H1 (cell line): Measurements from ENCODE around the gene FGF12. TPM values are rescaled to one million over a fixed set of nuclear protein-coding genes. Genes with fewer than 3 reads are reported as not detected.

Source experiments
- CTCF ChIA-PET: fragments of 300-600 bp; sonication (Branson Sonifier 250); formaldehyde crosslinking; loops from one replicate; lab custom pipeline; 2021; ENCODE audit not compliant: partially characterized antibody; lab: Charles Lee
- POLR2A ChIA-PET: fragments of 300-600 bp; sonication (Branson Sonifier 250); formaldehyde crosslinking; loops from one replicate; lab custom pipeline; 2021; ENCODE audit warnings: inconsistent platforms; ENCODE audit not compliant: partially characterized antibody; lab: Charles Lee
- DNase-seq, 2 experiments: peaks; one replicate each; pipeline versions ENCODE4 v3.0.0 to v3.0.0-alpha.2; 2010 to 2022; ENCODE audit warnings: low spot score in 2 of 2, low read depth in 1 of 2, mixed read lengths in 1 of 2
- FAIRE-seq: peaks from 2 replicates; lab custom pipeline; 2011; peaks lifted over from hg19 to GRCh38; lab: Jason Lieb, UNC
- H2AFZ ChIP-seq: 2 replicates; pipeline ENCODE4 v1.8.1; 2012; ENCODE audit warnings: low read length, inconsistent platforms
- H2AK5ac ChIP-seq: 2 replicates; pipeline ENCODE4 v1.6.1; 2013; ENCODE audit warnings: low read depth, low read length
- H2BK120ac ChIP-seq: replicated peaks from 2 replicates; pipeline ENCODE3; 2013; ENCODE audit warnings: low read depth, low read length, inconsistent platforms
- H2BK12ac ChIP-seq: 2 replicates; pipeline ENCODE4 v1.6.1; 2013; ENCODE audit warnings: low read depth, low read length
- H2BK15ac ChIP-seq: 2 replicates; pipeline ENCODE4 v1.6.1; 2013; ENCODE audit warnings: low read length
- H2BK20ac ChIP-seq: 2 replicates; pipeline ENCODE4 v1.6.1; 2013; ENCODE audit warnings: low read length
- H2BK5ac ChIP-seq: 2 replicates; pipeline ENCODE4 v1.6.1; 2013; ENCODE audit warnings: low read depth, low read length
- H3K14ac ChIP-seq: 2 replicates; pipeline ENCODE4 v1.6.1; 2013; ENCODE audit warnings: inconsistent platforms; ENCODE audit not compliant: insufficient read length
- H3K18ac ChIP-seq: 2 replicates; pipeline ENCODE4 v1.6.1; 2013; ENCODE audit warnings: low read length; ENCODE audit errors: extremely low read depth
- H3K23ac ChIP-seq: 2 replicates; pipeline ENCODE4 v1.6.1; 2013; ENCODE audit warnings: inconsistent platforms; ENCODE audit not compliant: insufficient read length
- H3K23me2 ChIP-seq: 2 replicates; pipeline ENCODE4 v1.6.1; 2013; ENCODE audit warnings: low read depth, low read length
- H3K27ac ChIP-seq: 2 replicates; pipeline ENCODE4 v1.6.1; 2011; ENCODE audit warnings: low read depth, low read length, inconsistent platforms
- H3K27me3 ChIP-seq, 4 experiments: replicated peaks in 1 of 4; 1 replicate in 1 of 4; 2 replicates in 3 of 4; pipeline versions ENCODE4 v1.6.1 to v1.8.1; 2011 to 2013; ENCODE audit warnings: low read length in 3 of 4, mild to moderate bottlenecking in 3 of 4, inconsistent platforms in 2 of 4, mixed read lengths in 2 of 4, moderate library complexity in 1 of 4; ENCODE audit not compliant: control insufficient read depth in 3 of 4, insufficient read depth in 3 of 4; ENCODE audit errors: extremely low read depth in 1 of 4
- H3K36me3 ChIP-seq, 4 experiments: 2 replicates each; pipeline versions ENCODE4 v1.6.1 to v1.8.1; 2011 to 2013; ENCODE audit warnings: mild to moderate bottlenecking in 4 of 4, low read length in 3 of 4, moderate library complexity in 2 of 4, control low read depth in 1 of 4, inconsistent platforms in 1 of 4; ENCODE audit not compliant: insufficient read depth in 4 of 4, control insufficient read depth in 2 of 4
- H3K4ac ChIP-seq: replicated peaks from 2 replicates; pipeline ENCODE3; 2013; ENCODE audit warnings: low read length, low read depth, mixed read lengths, inconsistent platforms; ENCODE audit not compliant: insufficient read length
- H3K4me1 ChIP-seq, 4 experiments: replicated peaks in 1 of 4; 1 replicate in 1 of 4; 2 replicates in 3 of 4; pipeline versions ENCODE4 v1.6.1 to v1.8.1; 2011 to 2013; ENCODE audit warnings: low read length in 3 of 4, inconsistent platforms in 2 of 4, mixed read lengths in 1 of 4; ENCODE audit not compliant: insufficient read depth in 4 of 4, control insufficient read depth in 3 of 4
- H3K4me2 ChIP-seq, 2 experiments: 2 replicates each; pipeline versions ENCODE4 v1.6.1 to v1.8.1; 2011 to 2013; ENCODE audit warnings: low read depth in 2 of 2, low read length in 2 of 2, control low read depth in 1 of 2, inconsistent platforms in 1 of 2, mild to moderate bottlenecking in 1 of 2; ENCODE audit not compliant: insufficient read depth in 1 of 2
- H3K4me3 ChIP-seq, 4 experiments: fragments of 200-600, 300-600 bp in 1 of 4; sonication (generic), shearing (Covaris generic), sonication (Bioruptor Twin) in 1 of 4; 2 replicates each; pipeline versions ENCODE4 v1.5.1 to v1.8.1; 2011 to 2016; ENCODE audit warnings: low read length in 4 of 4, low read depth in 3 of 4, control low read depth in 2 of 4, inconsistent platforms in 2 of 4, mild to moderate bottlenecking in 2 of 4, mixed read lengths in 1 of 4, moderate library complexity in 1 of 4; ENCODE audit not compliant: insufficient read depth in 2 of 4; ENCODE audit errors: extremely low read depth in 1 of 4
- H3K56ac ChIP-seq: replicated peaks from 2 replicates; pipeline ENCODE3; 2013; ENCODE audit warnings: low read depth, mild to moderate bottlenecking, mixed read lengths, low read length, inconsistent platforms; ENCODE audit not compliant: insufficient read length
- H3K79me1 ChIP-seq: 2 replicates; pipeline ENCODE4 v1.6.1; 2013; ENCODE audit warnings: low read depth, low read length, control low read depth
- H3K79me2 ChIP-seq, 2 experiments: 2 replicates each; pipeline versions ENCODE4 v1.6.1 to v1.8.1; 2012 to 2013; ENCODE audit warnings: low read length in 2 of 2, mild to moderate bottlenecking in 2 of 2, inconsistent platforms in 1 of 2; ENCODE audit not compliant: insufficient read depth in 2 of 2, control insufficient read depth in 1 of 2
- H3K9ac ChIP-seq, 4 experiments: replicated peaks in 1 of 4; 1 replicate in 1 of 4; 2 replicates in 3 of 4; pipeline versions ENCODE4 v1.6.1 to v1.8.1; 2011 to 2013; ENCODE audit warnings: low read depth in 3 of 4, low read length in 3 of 4, control low read depth in 2 of 4, mild to moderate bottlenecking in 2 of 4, moderate library complexity in 2 of 4, inconsistent platforms in 1 of 4; ENCODE audit errors: extremely low read depth in 1 of 4
- H3K9me3 ChIP-seq, 2 experiments: 2 replicates each; pipeline versions ENCODE4 v1.6.1 to v1.8.1; 2012 to 2013; ENCODE audit warnings: mild to moderate bottlenecking in 2 of 2, moderate library complexity in 2 of 2, control low read depth in 1 of 2, inconsistent platforms in 1 of 2, low read depth in 1 of 2, low read length in 1 of 2, mixed read lengths in 1 of 2; ENCODE audit not compliant: insufficient read depth in 2 of 2
- H4K20me1 ChIP-seq, 2 experiments: replicated peaks in 1 of 2; 2 replicates each; pipeline versions ENCODE3 to v1.8.1; 2011 to 2013; ENCODE audit warnings: inconsistent platforms in 2 of 2, low read length in 2 of 2, mild to moderate bottlenecking in 1 of 2; ENCODE audit not compliant: insufficient read depth in 2 of 2, control insufficient read depth in 1 of 2
- H4K5ac ChIP-seq: 2 replicates; pipeline ENCODE4 v1.6.1; 2013; ENCODE audit warnings: low read length, low read depth, mixed read lengths, inconsistent platforms; ENCODE audit not compliant: insufficient read length
- H4K8ac ChIP-seq: 2 replicates; pipeline ENCODE4 v1.8.0; 2013; ENCODE audit warnings: mild to moderate bottlenecking, moderate library complexity, low read length, inconsistent platforms; ENCODE audit not compliant: insufficient read depth; ENCODE audit errors: extremely low read depth
- H4K91ac ChIP-seq: replicated peaks from 2 replicates; pipeline ENCODE3; 2013; ENCODE audit warnings: low read length, mixed read lengths, inconsistent platforms; ENCODE audit not compliant: insufficient read length
- CREB1 ChIP-seq: IDR thresholded peaks from 2 replicates; pipeline ENCODE4 v1.6.1; 2012; ENCODE audit warnings: inconsistent platforms
- EGR1 ChIP-seq: IDR thresholded peaks from 2 replicates; pipeline ENCODE4 v1.6.1; 2011; ENCODE audit warnings: low read depth, low read length, borderline replicate concordance
- EP300 ChIP-seq, 2 experiments: IDR thresholded peaks; 1 replicate in 1 of 2; 2 replicates in 1 of 2; pipeline ENCODE4 v1.6.1; 2011 to 2012; ENCODE audit warnings: low read depth in 2 of 2, low read length in 2 of 2, mild to moderate bottlenecking in 2 of 2, borderline replicate concordance in 1 of 2, inconsistent platforms in 1 of 2, moderate library complexity in 1 of 2
- GABPA ChIP-seq: IDR thresholded peaks from 2 replicates; pipeline ENCODE4 v1.6.1; 2011; ENCODE audit warnings: mild to moderate bottlenecking, low read length, moderate library complexity, borderline replicate concordance; ENCODE audit not compliant: insufficient read depth
- POU5F1 ChIP-seq: IDR thresholded peaks from 2 replicates; pipeline ENCODE4 v1.6.1; 2011; ENCODE audit warnings: low read depth, mild to moderate bottlenecking, low read length, moderate library complexity
- RBBP5 ChIP-seq: IDR thresholded peaks from 2 replicates; pipeline ENCODE4 v1.7.1; 2012; ENCODE audit warnings: low read depth, mild to moderate bottlenecking, inconsistent platforms, low read length, moderate library complexity, borderline replicate concordance
- SIX5 ChIP-seq: IDR thresholded peaks from 2 replicates; pipeline ENCODE4 v1.6.1; 2011; ENCODE audit warnings: mild to moderate bottlenecking, low read depth, low read length
- SP2 ChIP-seq: IDR thresholded peaks from 2 replicates; pipeline ENCODE4 v1.6.1; 2012; ENCODE audit warnings: mild to moderate bottlenecking, low read length, inconsistent platforms
- SP4 ChIP-seq: IDR thresholded peaks from 2 replicates; pipeline ENCODE4 v1.6.1; 2012; ENCODE audit warnings: low read length, inconsistent platforms
- SRF ChIP-seq: IDR thresholded peaks from 2 replicates; pipeline ENCODE4 v1.6.1; 2011; ENCODE audit warnings: mild to moderate bottlenecking, low read depth, low read length, moderate library complexity
- TBP ChIP-seq: IDR thresholded peaks from 2 replicates; pipeline ENCODE4 v1.6.1; 2011; ENCODE audit warnings: low read depth, low read length, improper control_type of control experiment
- WGBS, 2 experiments: shearing (Covaris generic) in 1 of 2; methylation state at CpG; one replicate each; pipeline versions ENCODE4 v1.1.6 to v1.1.7; 2013 to 2015; ENCODE audit warnings: low lambda C conversion rate in 2 of 2, mixed read lengths in 2 of 2, inconsistent platforms in 1 of 2, low coverage in 1 of 2, missing lambda C conversion rate in 1 of 2; ENCODE audit not compliant: insufficient replicate concordance in 2 of 2, insufficient coverage in 1 of 2, insufficient read length in 1 of 2; ENCODE audit errors: extremely low coverage in 1 of 2, missing lambda C conversion rate in 1 of 2; 5-methylcytosine and 5-hydroxymethylcytosine counted together
- polyA plus RNA-seq, 7 experiments: library from polyadenylated mRNA; depleted of rRNA in 3 of 7; stranded (reverse) in 5 of 7; unstranded in 2 of 7; fragments of >200 nt in 5 of 7; fragments of 200-250 nt in 2 of 7; gene quantifications; 1 replicate in 5 of 7; 2 replicates in 1 of 7; 4 replicates in 1 of 7; pipeline versions ENCODE4 v1.2.1 to v1.2.3, GENCODE V29; 2011 to 2013; ENCODE audit warnings: missing spikeins in 2 of 7, mixed read lengths in 2 of 7
- total RNA-seq: library from RNA; stranded (reverse); fragmentation: NEBNext Ultra II Directional; extraction: Animal tissue kit (Norgen Biotek cat#: 25700); gene quantifications from 2 replicates; pipeline ENCODE4 v1.2.1, GENCODE V29; 2021
- TF ChIP-seq, protein P1 (sequence below): IDR thresholded peaks from 2 replicates; pipeline ENCODE4 v1.6.1; 2011; ENCODE audit warnings: low read length, improper control_type of control experiment

FGF12 gene
- total and polyA plus RNA-seq, 2 of the 8 experiments (the other 6 are each of a cell fraction or from before 2014, with no cell fraction given), result 4.1 to 16.6 TPM

DNA sequence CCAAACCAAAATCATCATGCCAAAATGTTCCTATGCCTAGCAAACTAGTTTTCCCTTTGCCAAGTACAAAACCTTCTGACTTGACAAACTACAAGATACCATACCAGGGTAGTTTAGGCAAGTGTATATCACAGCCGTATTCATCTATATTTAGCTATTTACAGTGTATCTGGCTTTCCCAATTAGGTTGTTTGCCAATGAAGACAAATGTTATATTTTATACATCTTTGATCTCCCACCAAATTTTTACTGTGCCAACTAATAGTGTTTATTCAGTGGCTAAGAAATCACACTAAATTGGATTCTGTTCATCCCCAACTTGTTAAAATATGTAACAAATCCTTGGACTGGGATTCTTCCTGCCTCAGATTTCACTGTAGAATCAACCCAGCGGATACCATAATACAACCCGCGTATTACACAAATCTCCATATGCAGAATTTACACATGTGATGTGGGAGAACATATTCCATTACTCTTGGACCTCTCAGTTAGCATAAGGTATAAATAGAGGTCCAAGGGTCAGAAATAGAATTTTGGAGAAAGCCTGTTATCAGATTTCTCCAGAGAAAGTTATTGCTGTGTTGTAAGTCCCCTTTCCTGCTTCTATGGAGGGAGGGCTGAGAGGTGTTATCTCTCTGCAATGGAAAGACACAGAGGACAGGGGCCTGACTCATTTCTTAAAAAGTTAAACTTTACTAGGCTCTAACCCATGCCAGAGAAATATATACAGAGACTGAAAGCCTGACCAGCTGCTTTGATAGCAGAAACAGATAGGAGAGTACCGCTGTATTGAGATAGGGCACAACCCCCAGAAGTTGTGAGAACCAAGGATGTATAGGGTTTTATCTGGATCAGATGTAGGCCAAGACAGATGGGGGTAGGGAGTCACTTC lies 467.0 kb downstream of the FGF12 start:
- H2AK5ac ChIP-seq, result no peak overlapping the region
- H2BK5ac ChIP-seq, result no peak overlapping the region
- CTCF ChIA-PET, result interaction anchor here (0.7 to 1.5 kb wide), 4 partner anchors 29 to 184 kb away, joined by 3 to 6 read pairs (median 4); no protein-coding TSS in a partner anchor
- H3K9me3 ChIP-seq, result no peaks in the 10 kb centered on the region
- H3K23me2 ChIP-seq, result no peaks in the 10 kb centered on the region
- POLR2A ChIA-PET, result no interaction called here
- H3K23ac ChIP-seq, result no peak overlapping the region
- H3K9ac ChIP-seq, result no peak overlapping the region
- H2BK120ac ChIP-seq, result no peak overlapping the region
- H3K56ac ChIP-seq, result no peak overlapping the region
- DNase-seq (no peak), FAIRE-seq (no peak)
- H3K79me1 ChIP-seq, result no peaks in the 10 kb centered on the region
- H3K4ac ChIP-seq, result no peak overlapping the region
- no peak overlapping the region for H2BK12ac ChIP-seq
- H2BK15ac ChIP-seq, result no peak overlapping the region
- H2AFZ ChIP-seq, result no peak overlapping the region
- no peak overlapping the region for H3K4me3 ChIP-seq
- no peak overlapping the region for H3K4me2 ChIP-seq
- no peak for TF ChIP-seq SP2
- TF ChIP-seq GABPA, result no peak
- TF ChIP-seq RBBP5, result no peak
- TF ChIP-seq SRF, result no peak
- no peak for TF ChIP-seq SP4
- no peak for TF ChIP-seq EGR1
- TF ChIP-seq EP300 (IDR thresholded peaks at IDR 0.05; ENCODE audit: borderline replicate concordance in 1 of 2, low read depth in 2 of 2, low read length in 2 of 2), result no peak
- no peak for TF ChIP-seq TBP
- no peak for TF ChIP-seq CREB1
- TF ChIP-seq SIX5, result no peak
- no peak for TF ChIP-seq POU5F1
- TF ChIP-seq, protein P1, sequence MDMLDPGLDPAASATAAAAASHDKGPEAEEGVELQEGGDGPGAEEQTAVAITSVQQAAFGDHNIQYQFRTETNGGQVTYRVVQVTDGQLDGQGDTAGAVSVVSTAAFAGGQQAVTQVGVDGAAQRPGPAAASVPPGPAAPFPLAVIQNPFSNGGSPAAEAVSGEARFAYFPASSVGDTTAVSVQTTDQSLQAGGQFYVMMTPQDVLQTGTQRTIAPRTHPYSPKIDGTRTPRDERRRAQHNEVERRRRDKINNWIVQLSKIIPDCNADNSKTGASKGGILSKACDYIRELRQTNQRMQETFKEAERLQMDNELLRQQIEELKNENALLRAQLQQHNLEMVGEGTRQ, result no peak
- H3K79me2 ChIP-seq, result no peaks in the 10 kb centered on the region
- no peaks in the 10 kb centered on the region for H4K20me1 ChIP-seq
- H3K27me3 ChIP-seq, result no peaks in the 10 kb centered on the region
- peaks cover 0 to 3% (median 0%) of the 10 kb centered on the region in 4 experiments; a peak in 1 of 7 replicates for H3K4me1 ChIP-seq
- no peak overlapping the region for H3K27ac ChIP-seq
- H4K5ac ChIP-seq, result no peak overlapping the region
- 97% methylated on average over 5 of the region's 5 CpGs; no CpG with 5 or more reads in 1 of the 2 experiments for WGBS, 2 experiments
- H3K36me3 ChIP-seq, result no peaks in the 10 kb centered on the region
- no peak overlapping the region for H3K14ac ChIP-seq
- no peak overlapping the region for H4K8ac ChIP-seq
- H3K18ac ChIP-seq, result no peak overlapping the region
- no peak overlapping the region for H2BK20ac ChIP-seq
- H4K91ac ChIP-seq, result no peak overlapping the region
